WTC11 (cell line): ENCODE data around the gene TMEM178B. TPM values are rescaled to one million over a fixed set of nuclear protein-coding genes. Genes with fewer than 3 reads are reported as not detected.

Source experiments
- ATAC-seq: fragments of 200-7000 bp; cut with Tn5 transposase; 2 replicates; pipeline ENCODE4 v1.10.0; 2021; ENCODE audit warnings: mild to moderate bottlenecking, moderate library complexity
- CTCF ChIA-PET: fragments of 300-600 bp; sonication (Branson Sonifier 250); formaldehyde crosslinking; loops from one replicate; lab custom pipeline; 2021; ENCODE audit warnings: antibody characterized with exemption; lab: Charles Lee
- POLR2A ChIA-PET: fragments of 350-600 bp; sonication (Branson Sonifier 250); formaldehyde crosslinking; loops from one replicate; lab custom pipeline; 2021; ENCODE audit warnings: antibody characterized with exemption; lab: Charles Lee
- DNase-seq: peaks from one replicate; pipeline ENCODE4 v3.0.0; 2021; ENCODE audit warnings: low spot score
- H3K27ac Mint-ChIP-seq: 2 replicates; pipeline ENCODE4 v1.8.0; 2021; ENCODE audit warnings: mixed read lengths
- H3K27me3 Mint-ChIP-seq: 2 replicates; pipeline ENCODE4 v1.8.0; 2021; ENCODE audit warnings: low read depth, mild to moderate bottlenecking, moderate library complexity, mixed read lengths
- H3K36me3 Mint-ChIP-seq: 2 replicates; pipeline ENCODE4 v1.8.0; 2021; ENCODE audit warnings: mixed read lengths
- H3K4me1 Mint-ChIP-seq: 2 replicates; pipeline ENCODE4 v1.8.0; 2022; ENCODE audit warnings: mixed read lengths
- H3K4me3 Mint-ChIP-seq: 2 replicates; pipeline ENCODE4 v1.8.0; 2021; ENCODE audit warnings: mild to moderate bottlenecking, moderate library complexity, mixed read lengths
- H3K9me3 Mint-ChIP-seq: 2 replicates; pipeline ENCODE4 v1.8.0; 2021; ENCODE audit warnings: mixed read lengths
- AFF4 ChIP-seq: sonication (generic); formaldehyde crosslinking; IDR thresholded peaks from 2 replicates; pipeline ENCODE4 v1.8.1; 2023; ENCODE audit warnings: mild to moderate bottlenecking, missing genetic modification reagents, borderline replicate concordance
- ATF1 ChIP-seq: sonication (generic); formaldehyde crosslinking; IDR thresholded peaks from 2 replicates; pipeline ENCODE4 v1.8.1; 2023; ENCODE audit warnings: mild to moderate bottlenecking, moderate library complexity, missing genetic modification reagents
- E2F4 ChIP-seq: sonication (generic); formaldehyde crosslinking; IDR thresholded peaks from 2 replicates; pipeline ENCODE4 v1.8.1; 2022; ENCODE audit warnings: low read depth, mild to moderate bottlenecking, moderate library complexity, missing genetic modification reagents, borderline replicate concordance
- FOXK1 ChIP-seq: sonication (generic); formaldehyde crosslinking; IDR thresholded peaks from 2 replicates; pipeline ENCODE4 v1.8.0; 2022; ENCODE audit warnings: mild to moderate bottlenecking, moderate library complexity, missing genetic modification reagents
- IRF1 ChIP-seq: sonication (generic); formaldehyde crosslinking; IDR thresholded peaks from 2 replicates; pipeline ENCODE4 v1.8.0; 2023; ENCODE audit warnings: missing genetic modification reagents
- IRF2 ChIP-seq: sonication (generic); formaldehyde crosslinking; IDR thresholded peaks from 2 replicates; pipeline ENCODE4 v1.8.0; 2022; ENCODE audit warnings: low read depth, missing genetic modification reagents, borderline replicate concordance
- NFATC4 ChIP-seq: fragments of 250-450 bp; sonication (Bioruptor Pico); IDR thresholded peaks from 2 replicates; pipeline ENCODE4 v1.9.0; 2021; ENCODE audit warnings: mild to moderate bottlenecking
- NFYB ChIP-seq: sonication (generic); formaldehyde crosslinking; conservative IDR thresholded peaks from 2 replicates; pipeline ENCODE4 v1.8.0; 2022; ENCODE audit warnings: low read depth, missing genetic modification reagents
- RORB ChIP-seq: fragments of 250-450 bp; sonication (Bioruptor Pico); IDR thresholded peaks from 2 replicates; pipeline ENCODE4 v1.9.0; 2021; ENCODE audit warnings: mild to moderate bottlenecking
- SMAD3 ChIP-seq: sonication (generic); formaldehyde crosslinking; IDR thresholded peaks from 2 replicates; pipeline ENCODE4 v1.8.0; 2022; ENCODE audit warnings: missing genetic modification reagents, mild to moderate bottlenecking, borderline replicate concordance
- SP1 ChIP-seq: sonication (generic); formaldehyde crosslinking; conservative IDR thresholded peaks from 2 replicates; pipeline ENCODE4 v1.8.1; 2022; ENCODE audit warnings: missing genetic modification reagents
- TCF7 ChIP-seq: sonication (generic); formaldehyde crosslinking; IDR thresholded peaks from 2 replicates; pipeline ENCODE4 v1.8.0; 2022; ENCODE audit warnings: mild to moderate bottlenecking, low read depth, missing genetic modification reagents, moderate library complexity
- TEAD4 ChIP-seq: sonication (generic); formaldehyde crosslinking; IDR thresholded peaks from 2 replicates; pipeline ENCODE4 v1.8.0; 2022; ENCODE audit warnings: mild to moderate bottlenecking, missing genetic modification reagents
- ZNF121 ChIP-seq: sonication (generic); formaldehyde crosslinking; IDR thresholded peaks from 2 replicates; pipeline ENCODE4 v1.8.0; 2023; ENCODE audit warnings: missing genetic modification reagents
- ZNF281 ChIP-seq: sonication (generic); formaldehyde crosslinking; IDR thresholded peaks from 2 replicates; pipeline ENCODE4 v1.8.0; 2023; ENCODE audit warnings: mild to moderate bottlenecking, missing genetic modification reagents
- ZNF396 ChIP-seq: fragments of 250-450 bp; sonication (Bioruptor Pico); IDR thresholded peaks from 2 replicates; pipeline ENCODE4 v1.8.0; 2021; ENCODE audit warnings: mild to moderate bottlenecking, moderate library complexity, borderline replicate concordance
- ZNF512 ChIP-seq: sonication (generic); formaldehyde crosslinking; IDR thresholded peaks from 2 replicates; pipeline ENCODE4 v1.8.1; 2022; ENCODE audit warnings: missing genetic modification reagents, borderline replicate concordance
- ZNF532 ChIP-seq: fragments of 250-450 bp; sonication (Bioruptor Pico); IDR thresholded peaks from 2 replicates; pipeline ENCODE4 v1.9.0; 2021; ENCODE audit warnings: mild to moderate bottlenecking, borderline replicate concordance
- total RNA-seq: library from RNA; stranded (reverse); gene quantifications from 3 replicates; pipeline ENCODE4 v1.2.3, GENCODE V29; 2021
- TF ChIP-seq, protein P1 (sequence below): sonication (generic); formaldehyde crosslinking; IDR thresholded peaks from 2 replicates; pipeline ENCODE4 v1.8.0; 2022; ENCODE audit warnings: missing genetic modification reagents

Gene TMEM178B
- total RNA-seq, 1 experiment from 2014 or later: 20.4 TPM

- H3K4me1 Mint-ChIP-seq: peaks cover 13% of the 10 kb centered on the region
Measured at GRCh38 chr7:141378405-141378804, 304.5 kb downstream of the TMEM178B start.

More at GRCh38 chr7:141378405-141378804, 304.5 kb downstream of the TMEM178B start:
- CTCF ChIA-PET: no interaction called here
- no peak overlapping the region for H3K4me3 Mint-ChIP-seq
- DNase-seq (no peak), ATAC-seq (no peak)
- peaks cover 8% of the 10 kb centered on the region for H3K9me3 Mint-ChIP-seq
- no peaks in the 10 kb centered on the region; the same call in 1 of the 2 replicates for H3K27me3 Mint-ChIP-seq
- TF ChIP-seq AFF4 (CRISPR knock-in tag): no peak
- no peak for TF ChIP-seq ZNF532 (CRISPR knock-in tag)
- no peak for TF ChIP-seq IRF1 (CRISPR knock-in tag)
- no peak for TF ChIP-seq TEAD4 (CRISPR knock-in tag)
- no peak for TF ChIP-seq ZNF281 (CRISPR knock-in tag)
- TF ChIP-seq ATF1: no peak
- TF ChIP-seq ZNF121 (CRISPR knock-in tag): no peak
- no peak for TF ChIP-seq TCF7 (CRISPR knock-in tag)
- no peak for TF ChIP-seq NFATC4
- TF ChIP-seq, protein P1, sequence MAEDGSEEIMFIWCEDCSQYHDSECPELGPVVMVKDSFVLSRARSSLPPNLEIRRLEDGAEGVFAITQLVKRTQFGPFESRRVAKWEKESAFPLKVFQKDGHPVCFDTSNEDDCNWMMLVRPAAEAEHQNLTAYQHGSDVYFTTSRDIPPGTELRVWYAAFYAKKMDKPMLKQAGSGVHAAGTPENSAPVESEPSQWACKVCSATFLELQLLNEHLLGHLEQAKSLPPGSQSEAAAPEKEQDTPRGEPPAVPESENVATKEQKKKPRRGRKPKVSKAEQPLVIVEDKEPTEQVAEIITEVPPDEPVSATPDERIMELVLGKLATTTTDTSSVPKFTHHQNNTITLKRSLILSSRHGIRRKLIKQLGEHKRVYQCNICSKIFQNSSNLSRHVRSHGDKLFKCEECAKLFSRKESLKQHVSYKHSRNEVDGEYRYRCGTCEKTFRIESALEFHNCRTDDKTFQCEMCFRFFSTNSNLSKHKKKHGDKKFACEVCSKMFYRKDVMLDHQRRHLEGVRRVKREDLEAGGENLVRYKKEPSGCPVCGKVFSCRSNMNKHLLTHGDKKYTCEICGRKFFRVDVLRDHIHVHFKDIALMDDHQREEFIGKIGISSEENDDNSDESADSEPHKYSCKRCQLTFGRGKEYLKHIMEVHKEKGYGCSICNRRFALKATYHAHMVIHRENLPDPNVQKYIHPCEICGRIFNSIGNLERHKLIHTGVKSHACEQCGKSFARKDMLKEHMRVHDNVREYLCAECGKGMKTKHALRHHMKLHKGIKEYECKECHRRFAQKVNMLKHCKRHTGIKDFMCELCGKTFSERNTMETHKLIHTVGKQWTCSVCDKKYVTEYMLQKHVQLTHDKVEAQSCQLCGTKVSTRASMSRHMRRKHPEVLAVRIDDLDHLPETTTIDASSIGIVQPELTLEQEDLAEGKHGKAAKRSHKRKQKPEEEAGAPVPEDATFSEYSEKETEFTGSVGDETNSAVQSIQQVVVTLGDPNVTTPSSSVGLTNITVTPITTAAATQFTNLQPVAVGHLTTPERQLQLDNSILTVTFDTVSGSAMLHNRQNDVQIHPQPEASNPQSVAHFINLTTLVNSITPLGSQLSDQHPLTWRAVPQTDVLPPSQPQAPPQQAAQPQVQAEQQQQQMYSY (CRISPR knock-in tag): no peak
- no peak for TF ChIP-seq E2F4 (CRISPR knock-in tag)
- no peak for TF ChIP-seq ZNF396 (CRISPR knock-in tag)
- TF ChIP-seq ZNF512 (CRISPR knock-in tag): no peak
- no peak for TF ChIP-seq FOXK1 (CRISPR knock-in tag)
- TF ChIP-seq SMAD3 (CRISPR knock-in tag): no peak
- TF ChIP-seq NFYB (CRISPR knock-in tag): no peak
- no peak for TF ChIP-seq SP1
- TF ChIP-seq IRF2 (CRISPR knock-in tag): no peak
- TF ChIP-seq RORB: no peak
- TF ChIP-seq, all 79 proteins: peak for 0
- POLR2A ChIA-PET: no interaction called here
- Mint-ChIP-seq H3K36me3 (peaks cover 8% of the 10 kb centered on the region), H3K27ac (no peak overlapping the region)
